ENCODE measurements around the gene GOLPH3. TPM values are rescaled to one million over a fixed set of nuclear protein-coding genes. Genes with fewer than 3 reads are reported as not detected.

Gene GOLPH3
- total and polyA plus RNA-seq, 2 of the 8 experiments (the other 6 are each of a cell fraction or from before 2014, with no cell fraction given): 53.7 to 93.6 TPM

DNA sequence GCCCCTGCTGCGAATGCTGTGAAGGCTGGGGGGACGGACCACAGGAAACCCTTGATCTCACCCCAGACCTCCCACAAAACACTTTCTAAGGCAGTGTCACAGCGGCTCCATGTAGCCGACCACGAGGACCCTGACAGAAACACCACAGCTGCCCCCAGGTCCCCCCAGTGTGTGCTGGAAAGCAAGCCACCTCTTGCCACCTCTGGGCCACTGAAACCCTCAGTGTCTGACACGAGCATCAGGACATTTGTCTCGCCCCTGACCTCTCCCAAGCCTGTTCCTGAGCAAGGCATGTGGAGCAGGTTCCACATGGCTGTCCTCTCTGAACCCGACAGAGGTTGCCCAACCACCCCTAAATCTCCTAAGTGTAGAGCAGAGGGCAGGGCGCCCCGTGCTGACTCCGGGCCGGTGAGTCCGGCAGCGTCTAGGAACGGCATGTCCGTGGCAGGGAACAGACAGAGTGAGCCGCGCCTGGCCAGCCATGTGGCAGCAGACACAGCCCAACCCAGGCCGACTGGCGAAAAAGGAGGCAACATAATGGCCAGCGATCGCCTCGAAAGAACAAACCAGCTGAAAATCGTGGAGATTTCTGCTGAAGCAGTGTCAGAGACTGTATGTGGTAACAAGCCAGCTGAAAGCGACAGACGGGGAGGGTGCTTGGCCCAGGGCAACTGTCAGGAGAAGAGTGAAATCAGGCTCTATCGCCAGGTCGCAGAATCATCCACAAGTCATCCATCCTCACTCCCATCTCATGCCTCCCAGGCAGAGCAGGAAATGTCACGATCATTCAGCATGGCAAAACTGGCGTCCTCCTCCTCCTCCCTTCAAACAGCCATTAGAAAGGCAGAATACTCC is 84.7 kb downstream of the GOLPH3 start:
- H3K9me3 ChIP-seq (ENCODE audit: insufficient read depth in 2 of 2, low read depth in 1 of 2, low read length in 1 of 2): no peaks in the 10 kb centered on the region
- H2BK12ac ChIP-seq (ENCODE audit: low read depth, low read length): no peak overlapping the region
- H2BK120ac ChIP-seq (replicated peaks; ENCODE audit: low read depth, low read length): no peak overlapping the region
- no peak overlapping the region for H3K4ac ChIP-seq (replicated peaks; ENCODE audit: insufficient read length, low read depth, low read length)
- ChIA-PET CTCF (ENCODE audit: partially characterized antibody) (interaction anchor here (0.9 to 5.3 kb wide), 6 partner anchors 12 to 529 kb away, joined by 3 to 68 read pairs (median 5); no protein-coding TSS in a partner anchor), POLR2A (ENCODE audit: partially characterized antibody) (no interaction called here)
- no peak overlapping the region for H3K4me3 ChIP-seq (ENCODE audit: extremely low read depth in 1 of 4, insufficient read depth in 2 of 4, low read depth in 3 of 4, low read length in 4 of 4)
- H2AK5ac ChIP-seq (ENCODE audit: low read depth, low read length): no peak overlapping the region
- H4K20me1 ChIP-seq (replicated peaks in 1 of 2; ENCODE audit: control insufficient read depth in 1 of 2, insufficient read depth in 2 of 2, low read length in 2 of 2): no peaks in the 10 kb centered on the region
- H2BK5ac ChIP-seq (ENCODE audit: low read depth, low read length): no peak overlapping the region
- H3K27ac ChIP-seq (ENCODE audit: low read depth, low read length): no peak overlapping the region
- H3K18ac ChIP-seq (ENCODE audit: extremely low read depth, low read length): no peak overlapping the region
- no peak overlapping the region for H4K5ac ChIP-seq (ENCODE audit: insufficient read length, low read depth, low read length)
- H2BK20ac ChIP-seq (ENCODE audit: low read length): no peak overlapping the region
- H3K23ac ChIP-seq (ENCODE audit: insufficient read length): no peak overlapping the region
- FAIRE-seq: no peak
- no peaks in the 10 kb centered on the region for H3K79me2 ChIP-seq (ENCODE audit: control insufficient read depth in 1 of 2, insufficient read depth in 2 of 2, low read length in 2 of 2)
- no peak overlapping the region for H4K8ac ChIP-seq (ENCODE audit: extremely low read depth, insufficient read depth, low read length)
- no peaks in the 10 kb centered on the region for H3K23me2 ChIP-seq (ENCODE audit: low read depth, low read length)
- H3K79me1 ChIP-seq (ENCODE audit: low read depth, low read length): no peaks in the 10 kb centered on the region
- H3K56ac ChIP-seq (replicated peaks; ENCODE audit: insufficient read length, low read depth, low read length): no peak overlapping the region
- DNase-seq (ENCODE audit: low read depth in 1 of 2, low spot score in 2 of 2): no peak
- no peak overlapping the region for H3K4me2 ChIP-seq (ENCODE audit: insufficient read depth in 1 of 2, low read depth in 2 of 2, low read length in 2 of 2)
- no peaks in the 10 kb centered on the region for H3K27me3 ChIP-seq (replicated peaks in 1 of 4; ENCODE audit: control insufficient read depth in 3 of 4, extremely low read depth in 1 of 4, insufficient read depth in 3 of 4, low read length in 3 of 4)
- 91% methylated on average over 30 of the region's 30 CpGs; no CpG with 5 or more reads in 1 of the 2 experiments for WGBS, 2 experiments (ENCODE audit: extremely low coverage in 1 of 2, insufficient coverage in 1 of 2, insufficient read length in 1 of 2, insufficient replicate concordance in 2 of 2, low coverage in 1 of 2, low lambda C conversion rate in 2 of 2, missing lambda C conversion rate in 1 of 2)
- H3K9ac ChIP-seq (replicated peaks in 1 of 4; ENCODE audit: extremely low read depth in 1 of 4, low read depth in 3 of 4, low read length in 3 of 4): no peak overlapping the region
- H4K91ac ChIP-seq (replicated peaks; ENCODE audit: insufficient read length, low read length): no peak overlapping the region
- no peak overlapping the region for H3K14ac ChIP-seq (ENCODE audit: insufficient read length)
- no peaks in the 10 kb centered on the region; a peak in 1 of 8 replicates for H3K36me3 ChIP-seq (ENCODE audit: control insufficient read depth in 2 of 4, insufficient read depth in 4 of 4, low read length in 3 of 4)
- H3K4me1 ChIP-seq (replicated peaks in 1 of 4; ENCODE audit: control insufficient read depth in 3 of 4, insufficient read depth in 4 of 4, low read length in 3 of 4): peaks cover 0 to 2% (median 0%) of the 10 kb centered on the region in 4 experiments; a peak in 1 of 7 replicates
- H2BK15ac ChIP-seq (ENCODE audit: low read length): no peak overlapping the region
- H2AFZ ChIP-seq (ENCODE audit: low read length): no peak overlapping the region
- TF ChIP-seq POU5F1 (IDR thresholded peaks at IDR 0.05; ENCODE audit: low read depth, low read length): no peak
- no peak for TF ChIP-seq TCF12 (IDR thresholded peaks at IDR 0.05; ENCODE audit: low read depth, low read length)
- no peak for TF ChIP-seq RAD21 (IDR thresholded peaks at IDR 0.05 in 1 of 2, conservative IDR thresholded peaks at IDR 0.05 in 1 of 2; ENCODE audit: low read depth in 2 of 2, low read length in 2 of 2)
- TF ChIP-seq NANOG (IDR thresholded peaks at IDR 0.05; ENCODE audit: insufficient read depth, low read depth, low read length, poor library complexity, severe bottlenecking): no peak
- TF ChIP-seq, protein P1, sequence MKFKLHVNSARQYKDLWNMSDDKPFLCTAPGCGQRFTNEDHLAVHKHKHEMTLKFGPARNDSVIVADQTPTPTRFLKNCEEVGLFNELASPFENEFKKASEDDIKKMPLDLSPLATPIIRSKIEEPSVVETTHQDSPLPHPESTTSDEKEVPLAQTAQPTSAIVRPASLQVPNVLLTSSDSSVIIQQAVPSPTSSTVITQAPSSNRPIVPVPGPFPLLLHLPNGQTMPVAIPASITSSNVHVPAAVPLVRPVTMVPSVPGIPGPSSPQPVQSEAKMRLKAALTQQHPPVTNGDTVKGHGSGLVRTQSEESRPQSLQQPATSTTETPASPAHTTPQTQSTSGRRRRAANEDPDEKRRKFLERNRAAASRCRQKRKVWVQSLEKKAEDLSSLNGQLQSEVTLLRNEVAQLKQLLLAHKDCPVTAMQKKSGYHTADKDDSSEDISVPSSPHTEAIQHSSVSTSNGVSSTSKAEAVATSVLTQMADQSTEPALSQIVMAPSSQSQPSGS (IDR thresholded peaks at IDR 0.05; ENCODE audit: low read length): no peak
- TF ChIP-seq SP4 (IDR thresholded peaks at IDR 0.05; ENCODE audit: low read length): no peak
- TF ChIP-seq, protein P2, sequence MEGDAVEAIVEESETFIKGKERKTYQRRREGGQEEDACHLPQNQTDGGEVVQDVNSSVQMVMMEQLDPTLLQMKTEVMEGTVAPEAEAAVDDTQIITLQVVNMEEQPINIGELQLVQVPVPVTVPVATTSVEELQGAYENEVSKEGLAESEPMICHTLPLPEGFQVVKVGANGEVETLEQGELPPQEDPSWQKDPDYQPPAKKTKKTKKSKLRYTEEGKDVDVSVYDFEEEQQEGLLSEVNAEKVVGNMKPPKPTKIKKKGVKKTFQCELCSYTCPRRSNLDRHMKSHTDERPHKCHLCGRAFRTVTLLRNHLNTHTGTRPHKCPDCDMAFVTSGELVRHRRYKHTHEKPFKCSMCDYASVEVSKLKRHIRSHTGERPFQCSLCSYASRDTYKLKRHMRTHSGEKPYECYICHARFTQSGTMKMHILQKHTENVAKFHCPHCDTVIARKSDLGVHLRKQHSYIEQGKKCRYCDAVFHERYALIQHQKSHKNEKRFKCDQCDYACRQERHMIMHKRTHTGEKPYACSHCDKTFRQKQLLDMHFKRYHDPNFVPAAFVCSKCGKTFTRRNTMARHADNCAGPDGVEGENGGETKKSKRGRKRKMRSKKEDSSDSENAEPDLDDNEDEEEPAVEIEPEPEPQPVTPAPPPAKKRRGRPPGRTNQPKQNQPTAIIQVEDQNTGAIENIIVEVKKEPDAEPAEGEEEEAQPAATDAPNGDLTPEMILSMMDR (IDR thresholded peaks at IDR 0.05; ENCODE audit: control extremely low read depth in 1 of 3, insufficient read depth in 1 of 3, low read depth in 1 of 3, low read length in 3 of 3): no peak

Measured in H1 (cell line).